Stimulated activated CD8-positive, alpha-beta memory T cell treated with anti-CD3 and anti-CD28 coated beads, Interleukin-12 subunit alpha, Interleukin-12 subunit beta, amount 100 ng/mL, for 4 hours (primary cell): ENCODE results near the gene SLC35A5.
"Not testable (repeated sequence)": the region's sequence is repeated elsewhere in the genome, so short reads cannot be mapped to it uniquely, and the experiment has no call there.

Source experiments
- DNase-seq: peaks from one replicate; pipeline ENCODE4 v3.0.0-alpha.2; 2020; ENCODE audit warnings: low read depth

Gene SLC35A5

GRCh38 chr3:112561734-112562529 is at the start of gene SLC35A5, which contains the start of gene ATG3:
SLC35A5 (plus strand) TSS chr3:112562045; CDS start chr3:112563404, 1,359 bp downstream.
ATG3 (minus strand) TSS chr3:112561962; CDS start chr3:112561528, 434 bp downstream.
- peak; percentile 97 for DNase-seq

GRCh38 chr3:112512320-112512719 is 49.5 kb upstream of the SLC35A5 start:
- no peak for DNase-seq

GRCh38 chr3:112514527-112515128 is 47.2 kb upstream of the SLC35A5 start:
- DNase-seq: no peak

GRCh38 chr3:112518970-112519369 is 42.9 kb upstream of the SLC35A5 start:
- not testable (repeated sequence) for DNase-seq

GRCh38 chr3:112519424-112520001 is 42.3 kb upstream of the SLC35A5 start:
- no peak for DNase-seq

- not testable (repeated sequence) for DNase-seq
These were observed 37.7 kb upstream of the SLC35A5 start for GRCh38 chr3:112524127-112524526.

DNA sequence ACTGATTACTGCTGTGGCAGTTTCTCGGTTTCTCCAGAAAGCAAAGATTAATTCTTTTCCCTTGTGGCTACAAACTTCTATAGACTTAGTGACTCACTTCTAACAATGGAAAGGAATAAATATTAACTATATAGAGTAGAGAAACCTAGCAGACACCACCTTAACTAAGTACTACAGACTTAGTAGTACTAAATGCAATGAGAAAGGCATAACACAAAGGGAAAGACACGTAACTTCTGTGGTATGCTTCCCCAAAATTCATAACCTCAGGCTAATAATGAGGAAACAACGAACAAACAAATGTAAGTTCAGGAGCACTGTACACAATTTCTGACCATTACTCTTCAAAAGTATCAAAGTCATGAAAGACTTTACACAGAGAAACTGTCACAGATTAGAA is 31.3 kb upstream of the SLC35A5 start:
- DNase-seq: no peak

DNA sequence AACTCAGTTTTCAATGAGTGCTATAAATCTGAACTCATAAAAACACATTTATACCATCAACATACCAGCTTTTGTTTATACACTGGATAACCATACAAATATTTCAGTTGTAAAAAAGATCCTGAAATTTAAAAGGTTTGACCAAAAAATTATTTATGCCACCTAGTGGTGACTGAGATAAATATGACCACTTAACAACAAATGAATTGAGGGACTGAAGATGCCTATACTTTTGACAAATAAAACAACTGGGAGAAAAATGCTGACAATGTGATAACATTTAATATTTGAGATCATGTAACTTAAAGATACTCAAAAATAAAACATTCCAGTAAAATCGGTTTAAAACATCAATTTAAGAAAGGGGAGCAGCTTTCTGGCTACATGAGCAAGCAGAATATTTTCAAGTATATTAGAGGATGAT is 30.5 kb upstream of the SLC35A5 start:
- DNase-seq: no peak

- no peak for DNase-seq
These were observed 21.8 kb upstream of the SLC35A5 start for GRCh38 chr3:112539825-112540650.

GRCh38 chr3:112546216-112546759 is 15.6 kb upstream of the SLC35A5 start:
- DNase-seq: no peak

DNA sequence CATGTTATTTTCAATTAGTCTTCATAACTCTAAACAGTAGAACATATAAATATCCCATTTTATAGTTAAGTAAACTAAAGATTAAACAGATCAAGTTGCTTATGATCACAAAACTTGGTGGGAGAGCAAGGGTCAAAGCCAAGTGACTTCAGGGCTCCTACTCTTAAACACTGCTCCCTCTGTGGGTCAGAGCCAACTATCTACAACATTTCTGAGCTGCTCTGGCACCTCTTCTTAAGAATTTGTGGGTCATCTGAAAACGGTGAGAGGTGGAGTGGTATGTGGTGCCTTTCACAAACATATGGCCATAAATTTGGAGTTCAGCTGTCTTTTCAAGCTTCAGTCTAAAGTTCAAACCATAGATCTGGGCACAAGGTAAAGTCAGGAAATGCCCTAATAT is 11.0 kb upstream of the SLC35A5 start:
- DNase-seq: no peak

GRCh38 chr3:112555535-112556170 is 6.2 kb upstream of the SLC35A5 start:
- DNase-seq: no peak

DNA sequence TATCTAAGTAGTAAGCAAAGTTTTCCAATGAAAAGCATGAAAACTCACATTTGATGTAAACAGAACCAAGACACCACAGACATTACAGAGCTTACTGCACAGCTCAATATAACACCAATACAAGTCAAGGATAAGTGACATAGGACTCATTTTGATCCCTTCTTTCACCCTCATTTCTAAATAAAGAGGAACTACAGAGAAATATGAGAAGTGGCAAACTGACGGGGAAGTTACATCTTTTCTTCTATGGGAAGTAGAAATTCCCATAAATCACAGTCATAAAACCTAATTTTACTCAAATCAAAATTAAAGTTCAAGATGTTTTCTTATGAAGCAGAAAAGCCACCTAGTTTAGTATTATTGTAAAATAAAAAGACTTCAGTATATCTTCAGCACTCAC is 3.9 kb upstream of the SLC35A5 start:
- no peak for DNase-seq

DNA sequence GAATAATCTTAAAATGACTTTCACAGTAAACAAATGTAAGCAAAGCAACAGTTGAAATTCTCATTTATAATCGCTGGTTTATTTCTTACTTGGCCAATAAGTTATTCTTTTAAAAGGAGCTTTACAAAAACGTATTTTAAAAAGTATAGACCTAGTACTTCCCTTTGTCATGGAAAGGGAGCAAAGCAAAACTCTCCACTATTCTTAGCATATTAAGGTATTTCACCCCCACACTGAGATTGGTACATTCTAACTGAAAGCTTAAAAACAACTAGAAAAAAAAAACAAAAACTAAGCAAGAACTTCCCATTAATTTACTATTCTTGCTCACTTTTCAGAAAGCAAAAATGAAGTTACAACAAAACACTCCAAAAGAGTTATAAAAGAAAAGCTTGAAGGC is 1.5 kb upstream of the SLC35A5 start:
- DNase-seq: no peak

GRCh38 chr3:112560721-112561483 is 943 bp upstream of the SLC35A5 start:
- DNase-seq: peak; percentile 40

DNA sequence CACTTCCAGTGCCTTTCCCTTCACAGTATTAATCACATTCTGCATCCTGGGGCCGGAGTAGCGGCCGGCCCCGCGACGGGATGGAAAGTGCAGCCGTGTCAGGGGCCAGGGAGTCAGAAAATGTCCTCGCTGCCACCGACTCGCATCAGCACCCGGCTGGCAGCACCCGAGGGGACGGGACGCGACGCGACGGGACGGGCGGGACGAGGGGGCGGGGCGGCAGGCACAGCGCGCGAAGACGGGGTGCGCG is 436 bp upstream of the SLC35A5 start:
- no peak for DNase-seq

DNA sequence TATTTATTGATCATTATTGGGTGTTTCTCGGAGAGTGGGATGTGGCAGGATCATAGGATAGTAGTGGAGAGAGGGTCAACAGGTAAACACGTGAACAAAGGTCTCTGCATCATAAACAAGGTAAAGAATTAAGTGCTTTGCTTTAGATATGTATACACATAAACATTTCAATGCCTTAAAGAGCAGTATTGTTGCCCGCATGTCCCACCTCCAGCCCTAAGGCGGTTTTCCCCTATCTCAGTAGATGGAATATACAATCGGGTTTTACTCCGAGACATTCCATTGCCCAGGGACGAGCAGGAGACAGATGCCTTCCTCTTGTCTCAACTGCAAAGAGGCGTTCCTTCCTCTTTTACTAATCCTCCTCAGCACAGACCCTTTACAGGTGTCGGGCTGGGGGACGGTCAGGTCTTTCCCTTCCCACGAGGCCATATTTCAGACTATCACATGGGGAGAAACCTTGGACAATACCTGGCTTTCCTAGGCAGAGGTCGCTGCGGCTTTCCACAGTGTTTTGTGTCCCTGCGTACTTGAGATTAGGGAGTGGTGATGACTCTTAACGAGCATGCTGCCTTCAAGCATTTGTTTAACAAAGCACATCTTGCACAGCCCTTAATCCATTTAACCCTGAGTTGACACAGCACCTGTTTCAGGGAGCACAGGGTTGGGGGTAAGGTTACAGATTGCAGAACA is 2.5 kb downstream of the SLC35A5 start:
- not testable (repeated sequence) for DNase-seq

DNA sequence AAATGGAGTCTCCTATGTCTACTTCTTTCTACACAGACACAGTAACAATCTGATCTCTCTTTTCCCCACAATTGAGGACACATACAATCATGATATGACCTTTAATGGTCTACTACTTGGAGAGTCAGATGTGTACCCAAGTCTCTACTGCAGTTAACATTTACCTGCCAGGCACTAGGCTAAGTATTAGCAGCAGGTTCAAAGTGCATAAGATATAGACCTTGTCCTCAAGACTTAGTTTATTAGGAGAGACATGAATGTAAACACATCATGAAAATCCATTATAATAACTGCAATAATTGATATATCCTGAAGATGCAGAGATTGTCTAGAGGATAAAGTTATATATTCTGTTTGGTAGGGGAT is 3.1 kb downstream of the SLC35A5 start:
- DNase-seq: no peak

DNA sequence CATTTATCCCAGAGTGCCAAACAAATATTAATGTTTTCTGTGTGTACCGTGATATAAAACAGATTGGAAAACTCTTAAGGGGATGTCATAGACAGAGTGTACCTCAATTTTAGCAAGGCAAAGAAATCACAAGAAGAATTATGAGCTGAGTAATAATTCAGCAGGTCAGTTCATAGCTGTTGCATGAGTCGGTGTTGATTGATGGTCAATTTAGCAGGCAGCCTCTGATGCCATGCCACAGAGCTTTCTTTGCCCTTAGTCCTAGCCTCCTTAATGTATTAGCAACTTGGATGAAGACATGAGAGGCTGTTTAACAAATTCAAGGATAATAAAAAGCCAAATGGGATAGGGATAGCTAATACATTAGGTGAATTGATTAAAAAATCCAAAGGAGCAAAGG is 6.8 kb downstream of the SLC35A5 start:
- DNase-seq: no peak

- DNase-seq: no peak
These were observed 7.4 kb downstream of the SLC35A5 start for GRCh38 chr3:112569265-112569664.
